Measurements from ENCODE around the gene MTCL3.
"Not testable (repeated sequence)": the region's sequence is repeated elsewhere in the genome, so short reads cannot be mapped to it uniquely, and the experiment has no call there.

The MTCL3 gene

GRCh38 chr6:127464881-127465459 is 54.2 kb downstream of the MTCL3 start:
- peak; percentile 79 for DNase-seq

- DNase-seq, result no peak
Observed at GRCh38 chr6:127464161-127464880, 54.8 kb downstream of the MTCL3 start.

- DNase-seq, result no peak
Observed at GRCh38 chr6:127463056-127463455, 56.1 kb downstream of the MTCL3 start.

- DNase-seq, result no peak
Observed at GRCh38 chr6:127462376-127462775, 56.8 kb downstream of the MTCL3 start.

- no peak for DNase-seq
Observed at GRCh38 chr6:127460465-127460864, 58.7 kb downstream of the MTCL3 start.

GRCh38 chr6:127459231-127459641 is 59.9 kb downstream of the MTCL3 start, which contains the start of gene KIAA0408:
TSS of gene KIAA0408 (minus strand) at chr6:127459389. CDS start at chr6:127453981, 5,408 bp downstream.
- peak; percentile 88 for DNase-seq

GRCh38 chr6:127458817-127459216 is 60.3 kb downstream of the MTCL3 start:
- peak; percentile 80 for DNase-seq

- no peak for DNase-seq
Observed at GRCh38 chr6:127458222-127458621, 60.9 kb downstream of the MTCL3 start.

- no peak for DNase-seq
Observed at GRCh38 chr6:127457456-127458064, 61.6 kb downstream of the MTCL3 start.

GRCh38 chr6:127456465-127456864 is 62.7 kb downstream of the MTCL3 start:
- no peak for DNase-seq

- no peak for DNase-seq
Observed at GRCh38 chr6:127453845-127454619, 65.1 kb downstream of the MTCL3 start.

GRCh38 chr6:127452803-127453202 is 66.3 kb downstream of the MTCL3 start:
- no peak for DNase-seq

GRCh38 chr6:127451388-127451787 is 67.7 kb downstream of the MTCL3 start:
- no peak for DNase-seq

GRCh38 chr6:127447780-127448179 is 71.4 kb downstream of the MTCL3 start:
- no peak for DNase-seq

- no peak for DNase-seq
Observed at GRCh38 chr6:127446356-127446755, 72.8 kb downstream of the MTCL3 start.

- DNase-seq, result no peak
Observed at GRCh38 chr6:127441881-127442280, 77.3 kb downstream of the MTCL3 start.

- DNase-seq, result no peak
Observed at GRCh38 chr6:127439718-127440117, 79.4 kb downstream of the MTCL3 start.

GRCh38 chr6:127436578-127437110 is 82.5 kb downstream of the MTCL3 start:
- no peak for DNase-seq

- DNase-seq, result no peak
Observed at GRCh38 chr6:127435626-127436220, 83.4 kb downstream of the MTCL3 start.

GRCh38 chr6:127434651-127435050 is 84.5 kb downstream of the MTCL3 start:
- no peak for DNase-seq

GRCh38 chr6:127428562-127428961 is 90.6 kb downstream of the MTCL3 start:
- DNase-seq, result not testable (repeated sequence)

GRCh38 chr6:127423921-127424320 is 95.2 kb downstream of the MTCL3 start:
- DNase-seq, result no peak
